Measurements from ENCODE around the gene STAG3.
"Not testable (repeated sequence)": the region's sequence is repeated elsewhere in the genome, so short reads cannot be mapped to it uniquely, and the experiment has no call there.

Gene STAG3

DNA sequence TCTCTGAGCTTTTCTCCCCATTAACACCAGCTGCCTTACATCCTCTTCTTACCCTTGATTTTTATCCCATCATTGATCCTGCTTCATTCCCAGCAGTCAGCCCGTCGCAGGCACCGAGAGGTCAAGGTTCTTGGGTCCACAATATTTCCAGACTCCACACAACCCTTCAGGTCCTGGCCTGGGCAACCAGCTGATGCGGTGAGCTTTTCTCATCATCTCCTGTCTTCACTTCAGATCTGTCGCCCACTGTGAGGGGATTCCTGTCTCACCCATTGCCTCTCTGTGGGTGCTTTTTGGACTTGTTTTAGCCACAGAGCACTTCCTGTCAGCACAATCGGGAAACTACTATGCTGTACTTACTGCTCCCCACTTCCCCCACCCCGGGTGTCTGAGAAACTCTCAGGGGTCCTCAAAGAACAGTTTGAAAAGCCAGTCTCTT lies 33.6 kb downstream of the STAG3 start:
- Histone ChIP-seq H3K27me3 (replicated peaks in 2 of 5; ENCODE audit: control insufficient read depth in 4 of 5, insufficient read depth in 5 of 5, low read length in 4 of 5) (no peaks in the 10 kb centered on the region), H3K9me3 (ENCODE audit: control extremely low read depth in 1 of 5, control insufficient read depth in 4 of 5, insufficient read depth in 2 of 5, low read depth in 1 of 5, low read length in 4 of 5) (no peaks in the 10 kb centered on the region), H3K4me1 (ENCODE audit: control extremely low read depth in 1 of 4, control insufficient read depth in 4 of 4, insufficient read depth in 4 of 4, low read length in 3 of 4) (peaks cover 0 to 9% (median 4%) of the 10 kb centered on the region in 4 experiments), H3K4me3 (ENCODE audit: control insufficient read depth in 1 of 7, extremely low read depth in 1 of 7, insufficient read depth in 4 of 7, low read depth in 2 of 7, low read length in 6 of 7) (no peak overlapping the region), H3K27ac (ENCODE audit: insufficient read depth in 1 of 2, low read depth in 1 of 2, low read length in 2 of 2, poor library complexity in 1 of 2, severe bottlenecking in 2 of 2) (no peak overlapping the region), H3K36me3 (ENCODE audit: control insufficient read depth in 4 of 4, insufficient read depth in 4 of 4, low read length in 3 of 4) (no peaks in the 10 kb centered on the region)
- ChIA-PET POLR2A (interaction anchor here (0.7 kb wide), 1 partner anchor 79 kb away, joined by 3 read pairs; no protein-coding TSS in a partner anchor), CTCF (interaction anchor here (1.0 to 3.3 kb wide), 5 partner anchors 11 to 80 kb away, joined by 3 to 14 read pairs (median 7); no protein-coding TSS in a partner anchor)
- peak in 2 of 3 donors; percentile 19 to 24 for DNase-seq
- WGBS (ENCODE audit: insufficient coverage), result 71% methylated on average over 6 of the region's 7 CpGs

- no peak overlapping the region for H3K27ac ChIP-seq (ENCODE audit: insufficient read depth in 1 of 2, low read depth in 1 of 2, low read length in 2 of 2, poor library complexity in 1 of 2, severe bottlenecking in 2 of 2)
- 91% methylated on average over 4 of the region's 5 CpGs for WGBS (ENCODE audit: insufficient coverage)
- no peaks in the 10 kb centered on the region for H3K9me3 ChIP-seq (ENCODE audit: control extremely low read depth in 1 of 5, control insufficient read depth in 4 of 5, insufficient read depth in 2 of 5, low read depth in 1 of 5, low read length in 4 of 5)
- ChIA-PET CTCF (interaction anchor here (1.7 to 2.2 kb wide), 2 partner anchors 18 to 79 kb away, joined by 5 to 6 read pairs; no protein-coding TSS in a partner anchor), POLR2A (no interaction called here)
- peaks cover 0 to 11% (median 4%) of the 10 kb centered on the region in 4 experiments for H3K4me1 ChIP-seq (ENCODE audit: control extremely low read depth in 1 of 4, control insufficient read depth in 4 of 4, insufficient read depth in 4 of 4, low read length in 3 of 4)
- DNase-seq, result no peak
- H3K4me3 ChIP-seq (ENCODE audit: control insufficient read depth in 1 of 7, extremely low read depth in 1 of 7, insufficient read depth in 4 of 7, low read depth in 2 of 7, low read length in 6 of 7), result no peak overlapping the region
- no peaks in the 10 kb centered on the region for H3K27me3 ChIP-seq (replicated peaks in 2 of 5; ENCODE audit: control insufficient read depth in 4 of 5, insufficient read depth in 5 of 5, low read length in 4 of 5)
- no peaks in the 10 kb centered on the region for H3K36me3 ChIP-seq (ENCODE audit: control insufficient read depth in 4 of 4, insufficient read depth in 4 of 4, low read length in 3 of 4)
Observed at GRCh38 chr7:100212631-100213286, 35.0 kb downstream of the STAG3 start.

DNA sequence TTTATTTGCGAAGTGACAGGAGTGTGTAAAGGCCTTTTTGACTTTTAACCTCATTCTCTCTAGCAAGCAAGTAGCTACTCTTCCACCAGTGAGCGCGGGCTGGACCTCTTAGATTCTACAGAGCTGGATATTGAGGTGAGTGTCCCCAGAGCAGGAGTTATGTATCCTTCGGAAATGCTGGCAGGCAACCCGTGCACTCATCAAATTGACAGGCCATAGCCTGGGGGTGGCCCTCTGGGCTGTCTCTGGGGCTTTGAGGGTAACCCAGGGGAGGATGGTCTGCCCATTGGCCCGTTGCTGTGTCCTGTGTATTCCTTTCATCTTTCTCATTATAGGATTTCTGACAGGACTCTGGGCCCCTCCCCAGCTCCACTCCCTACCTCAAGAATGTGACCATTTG lies 36.0 kb downstream of the STAG3 start:
- H3K9me3 ChIP-seq (ENCODE audit: control extremely low read depth in 1 of 5, control insufficient read depth in 4 of 5, insufficient read depth in 2 of 5, low read depth in 1 of 5, low read length in 4 of 5), result no peaks in the 10 kb centered on the region
- no peaks in the 10 kb centered on the region for H3K36me3 ChIP-seq (ENCODE audit: control insufficient read depth in 4 of 4, insufficient read depth in 4 of 4, low read length in 3 of 4)
- 100% methylated on average over 3 of the region's 6 CpGs for WGBS (ENCODE audit: insufficient coverage)
- H3K4me1 ChIP-seq (ENCODE audit: control extremely low read depth in 1 of 4, control insufficient read depth in 4 of 4, insufficient read depth in 4 of 4, low read length in 3 of 4), result peaks cover 0 to 11% (median 4%) of the 10 kb centered on the region in 4 experiments
- POLR2A ChIA-PET, result no interaction called here
- no peak overlapping the region for H3K4me3 ChIP-seq (ENCODE audit: control insufficient read depth in 1 of 7, extremely low read depth in 1 of 7, insufficient read depth in 4 of 7, low read depth in 2 of 7, low read length in 6 of 7)
- DNase-seq, result no peak
- CTCF ChIA-PET, result interaction anchor here (1.7 to 2.2 kb wide), 2 partner anchors 18 to 80 kb away, joined by 5 to 6 read pairs; no protein-coding TSS in a partner anchor
- no peak overlapping the region for H3K27ac ChIP-seq (ENCODE audit: insufficient read depth in 1 of 2, low read depth in 1 of 2, low read length in 2 of 2, poor library complexity in 1 of 2, severe bottlenecking in 2 of 2)
- H3K27me3 ChIP-seq (replicated peaks in 2 of 5; ENCODE audit: control insufficient read depth in 4 of 5, insufficient read depth in 5 of 5, low read length in 4 of 5), result no peaks in the 10 kb centered on the region

DNA sequence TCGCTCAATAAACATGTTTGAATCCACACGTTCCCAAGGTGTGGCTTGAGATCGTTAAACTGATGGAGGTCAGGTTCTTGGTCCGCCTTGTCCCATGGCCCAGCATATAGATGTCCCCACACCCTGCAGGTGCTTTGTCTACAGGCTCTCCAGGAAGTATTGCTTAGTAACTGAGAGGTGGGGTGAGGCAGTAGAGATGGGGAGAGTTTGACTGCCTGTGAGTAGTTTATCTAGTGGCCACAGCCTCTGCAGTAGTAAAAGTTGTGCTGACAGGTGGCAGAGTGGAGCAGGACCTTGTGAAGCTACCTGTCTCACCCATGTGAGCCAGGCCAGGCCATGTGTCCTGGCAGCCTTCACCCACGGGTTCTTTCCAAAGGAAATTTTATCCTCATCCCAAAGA lies 36.6 kb downstream of the STAG3 start:
- POLR2A ChIA-PET; H3K27me3 ChIP-seq (replicated peaks in 2 of 5; ENCODE audit: control insufficient read depth in 4 of 5, insufficient read depth in 5 of 5, low read length in 4 of 5); H3K4me3 ChIP-seq (ENCODE audit: control insufficient read depth in 1 of 7, extremely low read depth in 1 of 7, insufficient read depth in 4 of 7, low read depth in 2 of 7, low read length in 6 of 7); DNase-seq; H3K27ac ChIP-seq (ENCODE audit: insufficient read depth in 1 of 2, low read depth in 1 of 2, low read length in 2 of 2, poor library complexity in 1 of 2, severe bottlenecking in 2 of 2); H3K9me3 ChIP-seq (ENCODE audit: control extremely low read depth in 1 of 5, control insufficient read depth in 4 of 5, insufficient read depth in 2 of 5, low read depth in 1 of 5, low read length in 4 of 5); H3K36me3 ChIP-seq (ENCODE audit: control insufficient read depth in 4 of 4, insufficient read depth in 4 of 4, low read length in 3 of 4): not testable (repeated sequence)
- peaks cover 0 to 11% (median 4%) of the 10 kb centered on the region in 4 experiments for H3K4me1 ChIP-seq (ENCODE audit: control extremely low read depth in 1 of 4, control insufficient read depth in 4 of 4, insufficient read depth in 4 of 4, low read length in 3 of 4)
- WGBS (ENCODE audit: insufficient coverage), result 100% methylated on average over 1 of the region's 5 CpGs
- CTCF ChIA-PET, result interaction anchor here (1.7 kb wide), 1 partner anchor 19 kb away, joined by 5 read pairs; no protein-coding TSS in a partner anchor

DNA sequence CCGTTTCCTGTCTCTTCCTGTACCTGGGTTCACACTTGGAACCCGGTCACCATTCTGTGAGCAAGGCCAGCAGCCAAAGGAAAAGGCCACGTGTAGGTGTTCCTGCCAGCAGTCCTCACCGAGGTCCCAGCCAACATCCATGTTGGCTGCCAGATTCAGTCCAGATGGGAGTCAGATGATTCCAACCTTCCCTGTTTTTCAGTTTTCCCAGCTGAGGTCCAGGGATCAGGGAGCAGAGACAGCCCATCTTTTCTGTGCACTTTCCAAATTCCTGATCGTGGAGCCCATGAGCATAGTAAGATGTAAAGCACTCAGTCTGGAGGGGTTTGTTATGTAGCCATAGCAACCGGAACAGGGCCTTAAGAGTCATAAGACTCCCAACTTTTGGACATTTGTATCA lies 38.2 kb downstream of the STAG3 start:
- Histone ChIP-seq H3K4me3 (ENCODE audit: control insufficient read depth in 1 of 7, extremely low read depth in 1 of 7, insufficient read depth in 4 of 7, low read depth in 2 of 7, low read length in 6 of 7) (no peak overlapping the region), H3K36me3 (ENCODE audit: control insufficient read depth in 4 of 4, insufficient read depth in 4 of 4, low read length in 3 of 4) (peaks cover 0 to under 1% (median 0%) of the 10 kb centered on the region in 4 experiments), H3K27ac (ENCODE audit: insufficient read depth in 1 of 2, low read depth in 1 of 2, low read length in 2 of 2, poor library complexity in 1 of 2, severe bottlenecking in 2 of 2) (no peak overlapping the region), H3K27me3 (replicated peaks in 2 of 5; ENCODE audit: control insufficient read depth in 4 of 5, insufficient read depth in 5 of 5, low read length in 4 of 5) (no peaks in the 10 kb centered on the region), H3K4me1 (ENCODE audit: control extremely low read depth in 1 of 4, control insufficient read depth in 4 of 4, insufficient read depth in 4 of 4, low read length in 3 of 4) (peaks cover 0 to 11% (median 5%) of the 10 kb centered on the region in 4 experiments), H3K9me3 (ENCODE audit: control extremely low read depth in 1 of 5, control insufficient read depth in 4 of 5, insufficient read depth in 2 of 5, low read depth in 1 of 5, low read length in 4 of 5) (no peaks in the 10 kb centered on the region)
- CTCF ChIA-PET, result interaction anchor here (0.7 to 8.5 kb wide), 6 partner anchors 10 to 83 kb away, joined by 3 to 127 read pairs (median 3); no protein-coding TSS in a partner anchor
- POLR2A ChIA-PET, result no interaction called here
- peak in 2 of 3 donors; percentile 17 to 23 for DNase-seq
- 77% methylated on average over 5 of the region's 6 CpGs for WGBS (ENCODE audit: insufficient coverage)

DNA sequence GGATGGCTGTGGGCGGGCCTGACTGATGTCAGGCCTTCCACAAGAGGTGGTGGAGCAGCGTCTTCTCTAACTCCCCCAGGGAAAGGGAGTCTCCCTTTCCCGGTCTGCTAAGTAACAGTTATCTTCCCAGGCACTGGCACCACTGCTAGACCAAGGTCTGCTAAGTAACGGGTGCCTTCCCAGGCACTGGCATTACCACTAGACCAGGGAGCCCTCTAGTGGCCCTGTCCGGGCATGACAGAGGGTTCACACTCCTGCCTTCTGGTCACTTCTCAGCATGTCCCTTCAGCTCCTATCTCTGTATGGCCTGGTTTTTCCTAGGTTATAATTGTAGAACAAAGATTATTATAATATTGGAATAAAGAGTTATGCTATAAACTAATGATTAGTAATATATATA lies 40.2 kb downstream of the STAG3 start:
- not testable (repeated sequence) for H3K27ac ChIP-seq (ENCODE audit: insufficient read depth in 1 of 2, low read depth in 1 of 2, low read length in 2 of 2, poor library complexity in 1 of 2, severe bottlenecking in 2 of 2); H3K27me3 ChIP-seq (replicated peaks in 2 of 5; ENCODE audit: control insufficient read depth in 4 of 5, insufficient read depth in 5 of 5, low read length in 4 of 5); H3K4me3 ChIP-seq (ENCODE audit: control insufficient read depth in 1 of 7, extremely low read depth in 1 of 7, insufficient read depth in 4 of 7, low read depth in 2 of 7, low read length in 6 of 7); H3K9me3 ChIP-seq (ENCODE audit: control extremely low read depth in 1 of 5, control insufficient read depth in 4 of 5, insufficient read depth in 2 of 5, low read depth in 1 of 5, low read length in 4 of 5); H3K4me1 ChIP-seq (ENCODE audit: control extremely low read depth in 1 of 4, control insufficient read depth in 4 of 4, insufficient read depth in 4 of 4, low read length in 3 of 4)
- H3K36me3 ChIP-seq (ENCODE audit: control insufficient read depth in 4 of 4, insufficient read depth in 4 of 4, low read length in 3 of 4), result peaks cover 0 to 18% (median 5%) of the 10 kb centered on the region in 4 experiments
- CTCF ChIA-PET, result interaction anchor here (0.6 to 8.5 kb wide), 12 partner anchors 9 to 302 kb away, joined by 3 to 127 read pairs (median 4); partner anchors contain the start of gene GAL3ST4
- peak in 1 of 3 donors; percentile 48 for DNase-seq
- no CpG with 5 or more reads among the region's 5 CpGs for WGBS (ENCODE audit: insufficient coverage)
- POLR2A ChIA-PET, result interaction anchor here (1.2 kb wide), 1 partner anchor 85 kb away, joined by 3 read pairs; no protein-coding TSS in a partner anchor

DNA sequence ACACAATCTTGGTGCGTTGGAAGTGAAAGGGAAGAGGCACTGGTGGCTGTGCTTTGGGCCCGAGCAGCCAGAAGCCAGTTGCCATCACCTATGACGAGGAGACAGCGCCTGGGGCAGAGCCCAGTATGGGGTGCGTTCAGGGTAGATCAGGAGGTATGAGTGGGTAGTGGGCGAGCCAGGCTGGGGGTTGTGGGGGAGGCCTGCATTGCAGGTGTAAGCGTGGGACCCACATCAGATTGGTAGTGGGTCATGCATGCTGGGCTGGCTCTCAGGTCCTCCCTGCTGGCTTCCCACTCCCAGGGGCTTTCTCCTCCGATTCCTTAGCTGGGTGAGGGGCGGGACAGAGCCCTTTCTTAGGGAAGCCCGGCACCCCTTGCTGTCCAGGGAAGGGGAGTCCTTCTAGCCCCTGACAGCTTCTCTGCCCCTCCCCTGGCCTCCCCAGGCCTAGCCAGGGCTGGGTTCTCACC lies 41.6 kb downstream of the STAG3 start:
- Histone ChIP-seq H3K27ac (ENCODE audit: insufficient read depth in 1 of 2, low read depth in 1 of 2, low read length in 2 of 2, poor library complexity in 1 of 2, severe bottlenecking in 2 of 2) (no peak overlapping the region), H3K27me3 (replicated peaks in 2 of 5; ENCODE audit: control insufficient read depth in 4 of 5, insufficient read depth in 5 of 5, low read length in 4 of 5) (no peaks in the 10 kb centered on the region), H3K4me1 (ENCODE audit: control extremely low read depth in 1 of 4, control insufficient read depth in 4 of 4, insufficient read depth in 4 of 4, low read length in 3 of 4) (peaks cover 0 to 3% (median 1%) of the 10 kb centered on the region in 4 experiments), H3K9me3 (ENCODE audit: control extremely low read depth in 1 of 5, control insufficient read depth in 4 of 5, insufficient read depth in 2 of 5, low read depth in 1 of 5, low read length in 4 of 5) (no peaks in the 10 kb centered on the region), H3K4me3 (ENCODE audit: control insufficient read depth in 1 of 7, extremely low read depth in 1 of 7, insufficient read depth in 4 of 7, low read depth in 2 of 7, low read length in 6 of 7) (no peak overlapping the region), H3K36me3 (ENCODE audit: control insufficient read depth in 4 of 4, insufficient read depth in 4 of 4, low read length in 3 of 4) (peaks cover 0 to 26% (median 5%) of the 10 kb centered on the region in 4 experiments)
- ChIA-PET CTCF (interaction anchor here (1.1 to 8.5 kb wide), 2 partner anchors 10 to 86 kb away, joined by 3 to 127 read pairs; no protein-coding TSS in a partner anchor), POLR2A (no interaction called here)
- 100% methylated on average over 9 of the region's 10 CpGs for WGBS (ENCODE audit: insufficient coverage)
- no peak for DNase-seq

All from common myeloid progenitor, CD34-positive (primary cell).